GM12892 (cell line): ENCODE data around the gene NUAK2.

Experiments
- POLR2A ChIP-seq: IDR thresholded peaks from 2 replicates; pipeline ENCODE4 v1.6.1; 2011; ENCODE audit warnings: low read depth, low read length, control low read depth
- POLR2AphosphoS5 ChIP-seq: IDR thresholded peaks from 2 replicates; pipeline ENCODE4 v1.6.1; 2011; ENCODE audit warnings: low read depth, low read length, control low read depth
- TAF1 ChIP-seq: IDR thresholded peaks from 2 replicates; pipeline ENCODE4 v1.6.1; 2011; ENCODE audit warnings: low read depth, mild to moderate bottlenecking, control low read depth, low read length, borderline replicate concordance

- TF ChIP-seq POLR2AphosphoS5 (no peak), POLR2A (no peak), TAF1 (no peak)
Observed at GRCh38 chr1:205339197-205339702, 17.7 kb upstream of the NUAK2 start.
